ENCODE results near the gene OR1J2. TPM values are rescaled to one million over a fixed set of nuclear protein-coding genes. Genes with fewer than 3 reads are reported as not detected.

The OR1J2 gene
- total and polyA plus RNA-seq, 2 of the 8 experiments (the other 6 are each of a cell fraction or from before 2014, with no cell fraction given), result not detected

GRCh38 chr9:122498883-122499288, 11.7 kb upstream of the OR1J2 start (continued):
- TF ChIP-seq CHD1 (IDR thresholded peaks at IDR 0.05; ENCODE audit: low read depth, low read length), result no peak

- no peaks in the 10 kb centered on the region for H3K79me1 ChIP-seq (ENCODE audit: low read depth, low read length)
- no peak overlapping the region for H2BK120ac ChIP-seq (replicated peaks; ENCODE audit: low read depth, low read length)
- H2BK12ac ChIP-seq (ENCODE audit: low read depth, low read length), result no peak overlapping the region
- H3K36me3 ChIP-seq (ENCODE audit: control insufficient read depth in 2 of 4, insufficient read depth in 4 of 4, low read length in 3 of 4), result no peaks in the 10 kb centered on the region
- H3K9ac ChIP-seq (replicated peaks in 1 of 4; ENCODE audit: extremely low read depth in 1 of 4, low read depth in 3 of 4, low read length in 3 of 4), result no peak overlapping the region
- FAIRE-seq (no peak), DNase-seq (ENCODE audit: low read depth in 1 of 2, low spot score in 2 of 2) (no peak)
- no peak overlapping the region for H2BK5ac ChIP-seq (ENCODE audit: low read depth, low read length)
- H2AFZ ChIP-seq (ENCODE audit: low read length), result no peak overlapping the region
- H2AK5ac ChIP-seq (ENCODE audit: low read depth, low read length), result no peak overlapping the region
- H3K4me2 ChIP-seq (ENCODE audit: insufficient read depth in 1 of 2, low read depth in 2 of 2, low read length in 2 of 2), result no peak overlapping the region
- no peak overlapping the region for H3K18ac ChIP-seq (ENCODE audit: extremely low read depth, low read length)
- H3K56ac ChIP-seq (replicated peaks; ENCODE audit: insufficient read length, low read depth, low read length), result no peak overlapping the region
- H3K23ac ChIP-seq (ENCODE audit: insufficient read length), result no peak overlapping the region
- 64% methylated on average over 2 of the region's 2 CpGs; no CpG with 5 or more reads in 1 of the 2 experiments for WGBS, 2 experiments (ENCODE audit: extremely low coverage in 1 of 2, insufficient coverage in 1 of 2, insufficient read length in 1 of 2, insufficient replicate concordance in 2 of 2, low coverage in 1 of 2, low lambda C conversion rate in 2 of 2, missing lambda C conversion rate in 1 of 2)
- no peak overlapping the region for H2BK15ac ChIP-seq (ENCODE audit: low read length)
- no peak overlapping the region for H4K8ac ChIP-seq (ENCODE audit: extremely low read depth, insufficient read depth, low read length)
- no peak overlapping the region for H4K91ac ChIP-seq (replicated peaks; ENCODE audit: insufficient read length, low read length)
- no peaks in the 10 kb centered on the region for H3K27me3 ChIP-seq (replicated peaks in 1 of 4; ENCODE audit: control insufficient read depth in 3 of 4, extremely low read depth in 1 of 4, insufficient read depth in 3 of 4, low read length in 3 of 4)
- no peak overlapping the region for H3K4ac ChIP-seq (replicated peaks; ENCODE audit: insufficient read length, low read depth, low read length)
- no peak overlapping the region for H4K5ac ChIP-seq (ENCODE audit: insufficient read length, low read depth, low read length)
- no peaks in the 10 kb centered on the region for H3K23me2 ChIP-seq (ENCODE audit: low read depth, low read length)
- no peak overlapping the region for H3K14ac ChIP-seq (ENCODE audit: insufficient read length)
- no peak overlapping the region for H3K27ac ChIP-seq (ENCODE audit: low read depth, low read length)
- ChIA-PET POLR2A (ENCODE audit: partially characterized antibody) (no interaction called here), CTCF (ENCODE audit: partially characterized antibody) (no interaction called here)
- H4K20me1 ChIP-seq (replicated peaks in 1 of 2; ENCODE audit: control insufficient read depth in 1 of 2, insufficient read depth in 2 of 2, low read length in 2 of 2), result no peaks in the 10 kb centered on the region
- no peaks in the 10 kb centered on the region for H3K79me2 ChIP-seq (ENCODE audit: control insufficient read depth in 1 of 2, insufficient read depth in 2 of 2, low read length in 2 of 2)
- H3K4me1 ChIP-seq (replicated peaks in 1 of 4; ENCODE audit: control insufficient read depth in 3 of 4, insufficient read depth in 4 of 4, low read length in 3 of 4), result no peaks in the 10 kb centered on the region
- H3K9me3 ChIP-seq (ENCODE audit: insufficient read depth in 2 of 2, low read depth in 1 of 2, low read length in 1 of 2), result peaks cover 48 to 57% of the 10 kb centered on the region in 2 experiments
- H3K4me3 ChIP-seq (ENCODE audit: extremely low read depth in 1 of 4, insufficient read depth in 2 of 4, low read depth in 3 of 4, low read length in 4 of 4), result no peak overlapping the region
- H2BK20ac ChIP-seq (ENCODE audit: low read length), result no peak overlapping the region
- TF ChIP-seq BCL11A (IDR thresholded peaks at IDR 0.05; ENCODE audit: low read depth in 2 of 2, low read length in 2 of 2), result no peak
- no peak for TF ChIP-seq SUZ12 (IDR thresholded peaks at IDR 0.05; ENCODE audit: low read length)
- no peak for TF ChIP-seq CBX8 (IDR thresholded peaks at IDR 0.05; ENCODE audit: borderline replicate concordance, low read depth, low read length)
- no peak for TF ChIP-seq KDM1A (IDR thresholded peaks at IDR 0.05; ENCODE audit: borderline replicate concordance, low read length)
- no peak for TF ChIP-seq RAD21 (IDR thresholded peaks at IDR 0.05 in 1 of 2, conservative IDR thresholded peaks at IDR 0.05 in 1 of 2; ENCODE audit: low read depth in 2 of 2, low read length in 2 of 2)
- TF ChIP-seq GABPA (IDR thresholded peaks at IDR 0.05; ENCODE audit: borderline replicate concordance, insufficient read depth, low read length), result no peak
- TF ChIP-seq BRCA1 (IDR thresholded peaks at IDR 0.05; ENCODE audit: low read depth, low read length), result no peak
- no peak for TF ChIP-seq TCF12 (IDR thresholded peaks at IDR 0.05; ENCODE audit: low read depth, low read length)
- TF ChIP-seq TAF7 (optimal IDR thresholded peaks at IDR 0.05; ENCODE audit: borderline replicate concordance, low read depth, low read length), result no peak
These were observed 3.6 kb upstream of the OR1J2 start for GRCh38 chr9:122506964-122507363.

Data from H1 (cell line).